H1 (cell line): Measurements from ENCODE around the gene CKAP5.

Source experiments
- CREB1 ChIP-seq: IDR thresholded peaks from 2 replicates; pipeline ENCODE4 v1.6.1; 2012; ENCODE audit warnings: inconsistent platforms
- SP2 ChIP-seq: IDR thresholded peaks from 2 replicates; pipeline ENCODE4 v1.6.1; 2012; ENCODE audit warnings: mild to moderate bottlenecking, low read length, inconsistent platforms

DNA sequence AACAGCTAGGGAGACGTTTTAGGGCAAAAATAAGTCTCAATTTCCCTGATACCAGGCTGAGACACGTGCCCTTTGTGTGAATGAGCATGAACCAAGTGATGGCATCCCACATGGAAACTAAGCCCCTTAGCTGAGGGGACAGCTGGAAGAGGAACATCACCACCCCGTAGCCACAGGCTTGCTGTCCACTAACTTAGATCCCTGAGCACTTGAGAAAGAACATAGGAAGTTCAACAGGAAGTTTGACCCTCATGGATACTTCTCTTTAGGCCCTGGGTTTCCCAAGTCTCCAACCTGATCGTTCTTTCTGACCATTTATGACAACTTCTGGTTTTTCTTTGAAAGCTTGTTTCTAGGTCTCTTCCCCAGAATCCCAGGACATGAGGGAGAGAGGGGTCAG is 11.6 kb upstream of the CKAP5 start:
- TF ChIP-seq CREB1 (no peak), SP2 (no peak)
